LNCaP clone FGC (cell line): ENCODE data around the gene CYTH1.

Source experiments
- DNase-seq: peaks from one replicate; pipeline ENCODE4 v3.0.0-alpha.2; 2011; ENCODE audit warnings: low read depth
- H3K4me3 ChIP-seq: 2 replicates; pipeline ENCODE4 v1.5.1; 2011; ENCODE audit warnings: mild to moderate bottlenecking, low read depth, low read length, control low read depth
- TF ChIP-seq, protein P1 (sequence below): IDR thresholded peaks from 2 replicates; pipeline ENCODE4 v1.5.1; 2012; ENCODE audit warnings: mild to moderate bottlenecking; ENCODE audit not compliant: control insufficient read depth, insufficient read depth; ENCODE audit errors: extremely low read depth

The CYTH1 gene

DNA sequence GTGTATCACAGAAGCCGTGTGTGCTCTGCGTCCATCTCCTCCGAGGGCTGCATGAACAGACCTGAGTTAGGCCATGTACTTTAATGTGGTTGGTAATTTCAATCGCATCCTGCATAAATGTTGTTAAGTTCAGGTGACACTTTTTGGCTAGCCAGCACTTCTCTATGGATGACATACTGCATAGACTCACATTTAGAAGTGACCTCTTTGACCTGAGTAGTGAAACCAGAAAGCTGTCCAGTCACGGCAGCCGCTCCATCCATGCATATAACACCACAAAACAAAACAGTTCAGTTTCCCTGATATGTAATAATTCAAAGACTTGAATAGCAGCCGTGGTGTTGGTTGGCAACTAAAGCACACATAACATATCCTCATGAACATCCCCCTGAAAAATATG is 94.1 kb downstream of the CYTH1 start:
- H3K4me3 ChIP-seq = no peak overlapping the region
- TF ChIP-seq, protein P1, sequence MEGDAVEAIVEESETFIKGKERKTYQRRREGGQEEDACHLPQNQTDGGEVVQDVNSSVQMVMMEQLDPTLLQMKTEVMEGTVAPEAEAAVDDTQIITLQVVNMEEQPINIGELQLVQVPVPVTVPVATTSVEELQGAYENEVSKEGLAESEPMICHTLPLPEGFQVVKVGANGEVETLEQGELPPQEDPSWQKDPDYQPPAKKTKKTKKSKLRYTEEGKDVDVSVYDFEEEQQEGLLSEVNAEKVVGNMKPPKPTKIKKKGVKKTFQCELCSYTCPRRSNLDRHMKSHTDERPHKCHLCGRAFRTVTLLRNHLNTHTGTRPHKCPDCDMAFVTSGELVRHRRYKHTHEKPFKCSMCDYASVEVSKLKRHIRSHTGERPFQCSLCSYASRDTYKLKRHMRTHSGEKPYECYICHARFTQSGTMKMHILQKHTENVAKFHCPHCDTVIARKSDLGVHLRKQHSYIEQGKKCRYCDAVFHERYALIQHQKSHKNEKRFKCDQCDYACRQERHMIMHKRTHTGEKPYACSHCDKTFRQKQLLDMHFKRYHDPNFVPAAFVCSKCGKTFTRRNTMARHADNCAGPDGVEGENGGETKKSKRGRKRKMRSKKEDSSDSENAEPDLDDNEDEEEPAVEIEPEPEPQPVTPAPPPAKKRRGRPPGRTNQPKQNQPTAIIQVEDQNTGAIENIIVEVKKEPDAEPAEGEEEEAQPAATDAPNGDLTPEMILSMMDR = no peak
- no peak for DNase-seq

DNA sequence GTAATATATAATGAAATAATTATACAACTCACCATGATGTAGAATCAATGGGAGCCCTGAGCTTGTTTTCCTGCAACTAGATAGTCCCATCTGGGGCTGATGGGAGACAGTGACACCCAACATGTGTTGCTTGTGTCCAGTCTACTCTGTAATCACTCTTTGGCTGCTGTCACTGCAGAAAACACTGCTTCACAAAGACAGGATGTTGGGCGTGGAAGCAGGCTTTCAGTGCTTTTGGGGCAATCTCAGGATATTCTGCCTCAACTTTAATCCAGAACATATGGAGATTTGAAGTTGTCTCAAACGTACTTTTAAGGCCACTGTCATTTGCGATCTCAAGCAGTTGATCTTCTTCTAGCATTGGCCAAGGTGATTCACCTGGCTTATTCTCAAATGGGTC is 94.9 kb downstream of the CYTH1 start:
- DNase-seq = no peak

DNA sequence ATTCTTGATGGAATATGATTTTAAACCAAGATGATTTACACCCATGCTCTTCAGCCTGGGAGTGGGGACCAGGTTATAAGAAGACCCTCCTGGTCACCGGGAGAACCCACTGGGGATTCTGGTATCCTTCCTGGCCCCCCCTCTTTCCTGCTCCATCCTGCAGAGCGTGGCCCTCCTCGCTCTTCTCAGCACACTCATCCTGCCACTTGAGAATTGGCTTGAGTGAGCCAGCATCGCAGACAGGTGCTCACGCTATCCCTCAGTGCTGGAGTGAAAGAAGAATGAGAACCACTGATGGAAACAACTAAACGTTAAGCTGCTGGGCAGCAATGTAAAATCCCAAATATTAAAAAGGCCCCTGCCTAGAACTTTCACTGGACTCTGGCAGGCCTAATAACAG is 98.0 kb downstream of the CYTH1 start:
- no peak overlapping the region for H3K4me3 ChIP-seq
- TF ChIP-seq, protein P1 = no peak
- no peak for DNase-seq

More for the DNA sequence above, 94.9 kb downstream of the CYTH1 start:
- H3K4me3 ChIP-seq = no peak overlapping the region
- TF ChIP-seq, protein P1 = no peak

DNA sequence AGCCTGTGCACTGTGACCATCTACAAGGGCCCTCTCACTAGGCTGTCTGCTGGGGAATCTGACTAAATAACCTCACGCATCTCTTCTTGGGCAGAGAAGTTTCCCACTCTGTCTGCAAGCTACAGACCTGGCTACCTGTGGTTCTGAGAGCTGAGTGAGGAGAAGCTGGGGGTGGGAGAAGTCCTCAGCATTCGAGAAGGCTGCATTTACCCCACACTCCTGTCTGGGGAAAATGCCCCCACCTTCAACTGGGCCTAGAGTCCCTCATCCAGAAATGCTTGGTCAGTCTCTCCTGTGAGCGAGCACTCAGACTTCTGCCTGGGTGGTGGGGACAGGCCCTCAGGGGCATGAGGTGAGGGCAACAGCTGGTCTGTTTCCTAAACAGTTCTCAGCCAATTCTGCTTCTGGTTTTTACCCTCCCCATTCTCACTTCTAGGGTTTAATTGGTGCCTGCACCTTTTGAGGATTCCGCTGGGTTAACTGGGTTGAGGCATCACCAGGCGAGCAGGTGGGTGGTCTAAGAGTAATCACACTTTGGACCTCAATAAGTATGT is 98.6 kb downstream of the CYTH1 start:
- DNase-seq = no peak
- no peak overlapping the region for H3K4me3 ChIP-seq
- TF ChIP-seq, protein P1 = no peak

DNA sequence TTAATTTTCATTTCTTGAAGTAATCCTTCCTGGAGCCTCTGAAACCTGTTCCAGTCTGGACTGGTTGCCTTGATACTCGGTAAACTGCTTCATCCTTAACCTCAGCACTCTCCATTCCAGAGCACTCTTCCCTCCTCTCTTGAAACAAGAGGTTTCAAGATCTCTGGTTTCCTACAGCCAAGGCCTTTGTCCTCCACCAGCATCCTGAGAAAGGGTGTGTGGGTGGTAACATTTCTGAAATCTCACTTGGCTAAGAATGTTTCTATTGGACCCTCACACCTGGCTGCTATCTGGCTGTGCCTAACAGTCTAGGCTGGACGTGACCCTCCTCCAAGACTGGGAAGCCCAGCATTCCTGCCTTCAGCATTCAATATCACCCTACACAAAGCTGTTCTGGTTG is 99.7 kb downstream of the CYTH1 start:
- no peak for DNase-seq

DNA sequence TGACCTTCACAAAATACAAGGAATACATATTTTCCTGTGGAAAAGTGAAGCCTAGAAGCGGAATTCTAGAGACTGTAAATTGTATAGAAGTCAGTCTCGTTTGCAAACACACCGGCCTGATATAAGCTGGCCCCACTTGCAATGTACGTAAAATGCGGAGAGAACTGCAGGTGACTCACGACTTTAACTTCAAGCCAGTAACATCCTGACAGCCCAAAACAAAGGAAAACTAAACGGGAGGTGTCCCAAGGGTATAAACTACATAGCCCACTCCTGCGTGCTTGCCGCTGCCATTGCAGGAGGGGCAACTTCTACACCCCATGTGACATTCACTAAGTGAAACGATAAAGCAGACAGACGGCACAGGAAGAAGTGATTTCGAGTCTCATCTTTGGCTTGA is 101.6 kb downstream of the CYTH1 start:
- TF ChIP-seq, protein P1 = no peak
- no peak overlapping the region for H3K4me3 ChIP-seq
- no peak for DNase-seq

More for the DNA sequence above, 99.7 kb downstream of the CYTH1 start:
- no peak overlapping the region for H3K4me3 ChIP-seq
- TF ChIP-seq, protein P1 = no peak
